ENCODE measurements around the gene GRID2. TPM values are rescaled to one million over a fixed set of nuclear protein-coding genes. Genes with fewer than 3 reads are reported as not detected.

The GRID2 gene
- total and polyA plus RNA-seq, 2 of the 13 experiments (the other 11 are each of a cell fraction or from before 2014, with no cell fraction given), result not detected

GRCh38 chr4:92483341-92483740, 179.6 kb downstream of the GRID2 start:
- no peak overlapping the region for H3K9ac ChIP-seq (ENCODE audit: insufficient read depth, low read depth, low read length)
- BruUV-seq (replicated peaks), result no TSS peak
- no peak overlapping the region for H3K4me3 ChIP-seq (replicated peaks in 1 of 3; ENCODE audit: insufficient read depth in 1 of 3, low read depth in 2 of 3, low read length in 3 of 3)
- POLR2A ChIA-PET, result no interaction called here
- no peaks in the 10 kb centered on the region for H3K27me3 ChIP-seq (ENCODE audit: control insufficient read depth in 1 of 2, insufficient read depth in 2 of 2, low read length in 2 of 2)
- FAIRE-seq (no peak), DNase-seq (ENCODE audit: low spot score) (no peak), ATAC-seq (no peak)
- 0% methylated on average over 3 of the region's 3 CpGs for WGBS (ENCODE audit: low lambda C conversion rate)
- H3K4me1 ChIP-seq (ENCODE audit: insufficient read depth, low read length), result no peaks in the 10 kb centered on the region
- H3K36me3 ChIP-seq (replicated peaks in 1 of 2; ENCODE audit: control insufficient read depth in 1 of 2, insufficient read depth in 2 of 2, low read length in 2 of 2), result no peaks in the 10 kb centered on the region
- TF ChIP-seq PCBP2 (optimal IDR thresholded peaks at IDR 0.05; ENCODE audit: low read depth, low read length, poor library complexity, severe bottlenecking) (no peak), ZNF234 (CRISPR knock-in tag; conservative IDR thresholded peaks at IDR 0.05) (no peak), BRD4 (CRISPR knock-in tag; IDR thresholded peaks at IDR 0.05) (no peak), ZC3H4 (CRISPR knock-in tag; IDR thresholded peaks at IDR 0.05; ENCODE audit: borderline replicate concordance) (no peak), STAT5B (CRISPR knock-in tag; IDR thresholded peaks at IDR 0.05) (no peak), CCAR2 (optimal IDR thresholded peaks at IDR 0.05; ENCODE audit: low read depth, low read length) (no peak), CBFB (CRISPR knock-in tag; IDR thresholded peaks at IDR 0.05) (no peak), ZBTB7B (CRISPR knock-in tag; IDR thresholded peaks at IDR 0.05) (no peak), PRDM4 (CRISPR knock-in tag; IDR thresholded peaks at IDR 0.05; ENCODE audit: borderline replicate concordance) (no peak), DPF2 (CRISPR knock-in tag; IDR thresholded peaks at IDR 0.05; ENCODE audit: borderline replicate concordance, low read depth) (no peak), ERF (CRISPR knock-in tag; IDR thresholded peaks at IDR 0.05) (no peak), CENPX (CRISPR knock-in tag; IDR thresholded peaks at IDR 0.05) (no peak), AKAP8 (CRISPR knock-in tag; IDR thresholded peaks at IDR 0.05) (no peak)
- TF ChIP-seq, protein P1, sequence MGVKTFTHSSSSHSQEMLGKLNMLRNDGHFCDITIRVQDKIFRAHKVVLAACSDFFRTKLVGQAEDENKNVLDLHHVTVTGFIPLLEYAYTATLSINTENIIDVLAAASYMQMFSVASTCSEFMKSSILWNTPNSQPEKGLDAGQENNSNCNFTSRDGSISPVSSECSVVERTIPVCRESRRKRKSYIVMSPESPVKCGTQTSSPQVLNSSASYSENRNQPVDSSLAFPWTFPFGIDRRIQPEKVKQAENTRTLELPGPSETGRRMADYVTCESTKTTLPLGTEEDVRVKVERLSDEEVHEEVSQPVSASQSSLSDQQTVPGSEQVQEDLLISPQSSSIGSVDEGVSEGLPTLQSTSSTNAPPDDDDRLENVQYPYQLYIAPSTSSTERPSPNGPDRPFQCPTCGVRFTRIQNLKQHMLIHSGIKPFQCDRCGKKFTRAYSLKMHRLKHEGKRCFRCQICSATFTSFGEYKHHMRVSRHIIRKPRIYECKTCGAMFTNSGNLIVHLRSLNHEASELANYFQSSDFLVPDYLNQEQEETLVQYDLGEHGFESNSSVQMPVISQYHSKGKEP (CRISPR knock-in tag; IDR thresholded peaks at IDR 0.05), result no peak
- in situ Hi-C loops (cut with HindIII; ENCODE audit: extremely low pct_ligation_motif_present, low pct_unique_long_range_greater_than_20kb), result no loop called here
- no peaks in the 10 kb centered on the region for H3K79me2 ChIP-seq (ENCODE audit: insufficient read depth, low read length)
- H4K20me1 ChIP-seq (ENCODE audit: insufficient read depth, low read length), result no peaks in the 10 kb centered on the region
- CTCF ChIA-PET (ENCODE audit: low intra/inter-chr PET ratio, low total read pairs), result no interaction called here
- intact Hi-C loops (cut with micrococcal nuclease; ENCODE audit: unreplicated experiment), result no loop called here
- H3K9me3 ChIP-seq (ENCODE audit: low read length), result no peaks in the 10 kb centered on the region
- H2AFZ ChIP-seq (ENCODE audit: low read length), result no peak overlapping the region
- no peak overlapping the region for H3K27ac ChIP-seq (ENCODE audit: extremely low read length, insufficient read depth, low read length)
- no peak overlapping the region for H3K4me2 ChIP-seq (ENCODE audit: low read depth, low read length)

Data from HepG2 (cell line).